Erythroblast (primary cell): ENCODE measurements around the gene FYB2.

Source experiments
- GATA1 ChIP-seq: IDR thresholded peaks from 2 replicates; pipeline ENCODE4 v1.6.1; 2011; ENCODE audit warnings: low read depth, mild to moderate bottlenecking, control low read depth, low read length, moderate library complexity
- POLR2A ChIP-seq: IDR thresholded peaks from 2 replicates; pipeline ENCODE4 v1.6.1; 2011; ENCODE audit warnings: mild to moderate bottlenecking, low read length

- no peak for TF ChIP-seq POLR2A
- TF ChIP-seq GATA1 = no peak
Observed at GRCh38 chr1:56728964-56729363, 90.2 kb downstream of the FYB2 start.
